Fibroblast of upper back skin (primary cell): ENCODE data around the gene IFNL3.
"Not testable (repeated sequence)": the region's sequence is repeated elsewhere in the genome, so short reads cannot be mapped to it uniquely, and the experiment has no call there.

Source experiments
- DNase-seq: peaks from one replicate; pipeline ENCODE4 v3.0.0-alpha.2; 2013

The IFNL3 gene

GRCh38 chr19:39252458-39252857 is 7.7 kb upstream of the IFNL3 start:
- no peak for DNase-seq

GRCh38 chr19:39251846-39252245 is 7.0 kb upstream of the IFNL3 start:
- no peak for DNase-seq

GRCh38 chr19:39251081-39251480 is 6.3 kb upstream of the IFNL3 start:
- no peak for DNase-seq

GRCh38 chr19:39248806-39249205 is 4.0 kb upstream of the IFNL3 start, which contains the start of gene IFNL4:
Gene IFNL4 (minus strand): TSS chr19:39248856.
- no peak for DNase-seq

- DNase-seq, result no peak
Measured at GRCh38 chr19:39247701-39248664, 3.2 kb upstream of the IFNL3 start.

GRCh38 chr19:39246951-39247669 is 2.3 kb upstream of the IFNL3 start:
- DNase-seq, result peak; percentile 17

GRCh38 chr19:39245166-39245565 is 360 bp upstream of the IFNL3 start:
- DNase-seq, result not testable (repeated sequence)

GRCh38 chr19:39243741-39244140 is 1.1 kb downstream of the IFNL3 start:
- DNase-seq, result not testable (repeated sequence)

- no peak for DNase-seq
Measured at GRCh38 chr19:39240421-39240820, 4.4 kb downstream of the IFNL3 start.

GRCh38 chr19:39238944-39239343 is 5.9 kb downstream of the IFNL3 start:
- no peak for DNase-seq

GRCh38 chr19:39238209-39238608 is 6.6 kb downstream of the IFNL3 start:
- DNase-seq, result no peak

- no peak for DNase-seq
Measured at GRCh38 chr19:39237200-39238184, 7.3 kb downstream of the IFNL3 start.

- no peak for DNase-seq
Measured at GRCh38 chr19:39236527-39236926, 8.3 kb downstream of the IFNL3 start.

GRCh38 chr19:39232708-39233107 is 12.1 kb downstream of the IFNL3 start:
- no peak for DNase-seq

- DNase-seq, result no peak
Measured at GRCh38 chr19:39230096-39230764, 14.6 kb downstream of the IFNL3 start.

GRCh38 chr19:39224910-39225309 is 19.9 kb downstream of the IFNL3 start:
- DNase-seq, result no peak

GRCh38 chr19:39223703-39224279 is 21.0 kb downstream of the IFNL3 start:
- peak; percentile 7 for DNase-seq

GRCh38 chr19:39219108-39219507 is 25.7 kb downstream of the IFNL3 start:
- DNase-seq, result not testable (repeated sequence)

GRCh38 chr19:39218230-39219007 is 26.4 kb downstream of the IFNL3 start:
- no peak for DNase-seq

GRCh38 chr19:39217094-39217493 is 27.7 kb downstream of the IFNL3 start:
- DNase-seq, result no peak

GRCh38 chr19:39215323-39215722 is 29.5 kb downstream of the IFNL3 start:
- DNase-seq, result not testable (repeated sequence)
